Sigmoid colon (tissue), 7 donors: ENCODE results near the gene PRKRIP1. TPM values are rescaled to one million over a fixed set of nuclear protein-coding genes. Genes with fewer than 3 reads are reported as not detected.

Experiments
- DNase-seq: peaks from one replicate; pipeline ENCODE4 v3.0.0-alpha.2; 2019
- H3K27ac ChIP-seq, 4 donors: fragments of 200-600 bp; sonication (generic); one replicate each; pipeline ENCODE4 v1.5.1; 2016 to 2019; ENCODE audit warnings: mild to moderate bottlenecking in 1 of 4
- H3K27me3 ChIP-seq, 3 donors: fragments of 200-600 bp; sonication (generic); one replicate each; pipeline ENCODE4 v1.5.1; 2019; ENCODE audit warnings: mild to moderate bottlenecking in 1 of 3
- H3K36me3 ChIP-seq, 4 donors: fragments of 200-600 bp; sonication (generic); one replicate each; pipeline ENCODE4 v1.5.1; 2016 to 2019
- H3K4me1 ChIP-seq, 4 donors: fragments of 200-600 bp; sonication (generic); one replicate each; pipeline ENCODE4 v1.5.1; 2017 to 2019
- H3K4me3 ChIP-seq, 4 donors: fragments of 200-600 bp; sonication (generic); one replicate each; pipeline ENCODE4 v1.5.1; 2017 to 2019; ENCODE audit warnings: mild to moderate bottlenecking in 2 of 4, moderate library complexity in 1 of 4
- H3K9me3 ChIP-seq, 4 donors: fragments of 200-600 bp in 3 of 4; sonication (generic) in 3 of 4; one replicate each; pipeline versions ENCODE4 v1.5.1 to v1.6.1; 2013 to 2019
- CTCF ChIP-seq, 4 experiments: fragments of 450-650 bp in 3 of 4; fragments of 200-600 bp in 1 of 4; IDR thresholded peaks; one replicate each; pipeline ENCODE4 v1.5.1; 2016 to 2019; ENCODE audit warnings: antibody characterized with exemption in 4 of 4, mild to moderate bottlenecking in 3 of 4, moderate library complexity in 2 of 4
- EP300 ChIP-seq, 4 donors: sonication (generic); formaldehyde crosslinking; IDR thresholded peaks; one replicate each; pipeline ENCODE4 v1.6.1; 2017; ENCODE audit warnings: antibody characterized with exemption in 4 of 4
- POLR2A ChIP-seq, 2 donors: fragments of 450-650 bp; IDR thresholded peaks; one replicate each; pipeline ENCODE4 v1.6.1; 2016; ENCODE audit warnings: antibody characterized with exemption in 2 of 2, mild to moderate bottlenecking in 2 of 2, moderate library complexity in 2 of 2
- POLR2AphosphoS5 ChIP-seq, 4 donors: sonication (generic); formaldehyde crosslinking; IDR thresholded peaks; one replicate each; pipeline ENCODE4 v1.6.1; 2017; ENCODE audit warnings: antibody characterized with exemption in 4 of 4
- WGBS, 2 donors: extraction: QIAGEN DNeasy Blood & Tissue Kit; methylation state at CpG; one replicate each; pipeline ENCODE4 v1.1.7; 2013; 5-methylcytosine and 5-hydroxymethylcytosine counted together
- intact Hi-C: fragments of 100-400 bp; cut with DNase I; formaldehyde crosslinking; loops from one replicate; pipeline ENCODE4 v1.15.1; 2023
- polyA plus RNA-seq, 3 donors: library from polyadenylated mRNA; stranded (reverse); fragments of 200-250 nt; gene quantifications; one replicate each; pipeline ENCODE4 v1.2.3, GENCODE V29; 2013
- total RNA-seq, 4 donors: library from RNA; depleted of rRNA; stranded (reverse); fragments of >200 nt; gene quantifications; one replicate each; pipeline ENCODE4 v1.1.0, GENCODE V29; 2016
- donor health status: healthy with polysubstance abuse.
- donor health status: Bipolar disorder and iron deficiency.
- donor health status: healthy.

Gene PRKRIP1
- total and polyA plus RNA-seq, 7 donors = 9.0 to 29.9 (median 24.1) TPM

GRCh38 chr7:102444961-102445673, 49.0 kb downstream of the PRKRIP1 start:
- TF ChIP-seq EP300 (IDR thresholded peaks at IDR 0.05) = no peak
- 84 to 85% methylated on average over 17 of the region's 17 CpGs for WGBS, 2 donors
- peaks cover 0 to 3% (median 0%) of the 10 kb centered on the region in 4 donors for H3K4me1 ChIP-seq
- H3K36me3 ChIP-seq = peaks cover 0 to 13% (median 6%) of the 10 kb centered on the region in 4 donors
- intact Hi-C loops = no loop called here
- no peak overlapping the region for H3K27ac ChIP-seq
- DNase-seq = no peak
- no peaks in the 10 kb centered on the region for H3K27me3 ChIP-seq
- no peaks in the 10 kb centered on the region for H3K9me3 ChIP-seq
- H3K4me3 ChIP-seq = no peak overlapping the region

- Histone ChIP-seq H3K4me1 (no peaks in the 10 kb centered on the region), H3K4me3 (no peak overlapping the region), H3K9me3 (no peaks in the 10 kb centered on the region), H3K27me3 (no peaks in the 10 kb centered on the region), H3K27ac (no peak overlapping the region), H3K36me3 (peaks cover 0 to 13% (median 6%) of the 10 kb centered on the region in 4 donors)
- intact Hi-C loops = no loop called here
- no peak for DNase-seq
- TF ChIP-seq POLR2AphosphoS5 (IDR thresholded peaks at IDR 0.05) = no peak
- no peak for TF ChIP-seq EP300 (IDR thresholded peaks at IDR 0.05)
- TF ChIP-seq CTCF (IDR thresholded peaks at IDR 0.05) = no peak
- TF ChIP-seq POLR2A (IDR thresholded peaks at IDR 0.05) = no peak
- 65 to 69% methylated on average over 2 of the region's 2 CpGs for WGBS, 2 donors
Measured at GRCh38 chr7:102445674-102446071, 49.5 kb downstream of the PRKRIP1 start.

GRCh38 chr7:102446387-102447156, 50.4 kb downstream of the PRKRIP1 start:
- no peak for DNase-seq
- H3K36me3 ChIP-seq = peaks cover 0 to 13% (median 6%) of the 10 kb centered on the region in 4 donors
- no peaks in the 10 kb centered on the region for H3K27me3 ChIP-seq
- H3K4me1 ChIP-seq = no peaks in the 10 kb centered on the region
- no peaks in the 10 kb centered on the region for H3K9me3 ChIP-seq
- H3K4me3 ChIP-seq = no peak overlapping the region
- TF ChIP-seq POLR2AphosphoS5 (IDR thresholded peaks at IDR 0.05) (no peak), CTCF (IDR thresholded peaks at IDR 0.05) (no peak), POLR2A (IDR thresholded peaks at IDR 0.05) (no peak), EP300 (IDR thresholded peaks at IDR 0.05) (no peak)
- WGBS, 2 donors = 90 to 93% methylated on average over 41 of the region's 41 CpGs
- intact Hi-C loops = no loop called here
- H3K27ac ChIP-seq = no peak overlapping the region

- H3K4me3 ChIP-seq = no peak overlapping the region
- peaks cover 0 to 13% (median 6%) of the 10 kb centered on the region in 4 donors for H3K36me3 ChIP-seq
- no peak overlapping the region for H3K27ac ChIP-seq
- WGBS, 2 donors = 89 to 93% methylated on average over 14 of the region's 14 CpGs
- no peaks in the 10 kb centered on the region for H3K9me3 ChIP-seq
- H3K27me3 ChIP-seq = no peaks in the 10 kb centered on the region
- no peaks in the 10 kb centered on the region for H3K4me1 ChIP-seq
- TF ChIP-seq POLR2AphosphoS5 (IDR thresholded peaks at IDR 0.05) (no peak), POLR2A (IDR thresholded peaks at IDR 0.05) (no peak), EP300 (IDR thresholded peaks at IDR 0.05) (no peak), CTCF (IDR thresholded peaks at IDR 0.05) (no peak)
- DNase-seq = no peak
- intact Hi-C loops = no loop called here
Measured at GRCh38 chr7:102447311-102447710, 51.1 kb downstream of the PRKRIP1 start.

- DNase-seq = no peak
- no peaks in the 10 kb centered on the region for H3K27me3 ChIP-seq
- H3K4me3 ChIP-seq = no peak overlapping the region
- TF ChIP-seq POLR2AphosphoS5 (IDR thresholded peaks at IDR 0.05) = no peak
- no peak for TF ChIP-seq POLR2A (IDR thresholded peaks at IDR 0.05)
- no peak for TF ChIP-seq EP300 (IDR thresholded peaks at IDR 0.05)
- TF ChIP-seq CTCF (IDR thresholded peaks at IDR 0.05) = no peak
- no peaks in the 10 kb centered on the region for H3K4me1 ChIP-seq
- intact Hi-C loops = no loop called here
- peaks cover 0 to 13% (median 6%) of the 10 kb centered on the region in 4 donors for H3K36me3 ChIP-seq
- H3K27ac ChIP-seq = no peak overlapping the region
- WGBS, 2 donors = 75 to 94% methylated on average over 15 of the region's 15 CpGs
- no peaks in the 10 kb centered on the region for H3K9me3 ChIP-seq
Measured at GRCh38 chr7:102449136-102449535, 53.0 kb downstream of the PRKRIP1 start.
